Measurements from ENCODE around the gene IL13RA2. TPM values are rescaled to one million over a fixed set of nuclear protein-coding genes. Genes with fewer than 3 reads are reported as not detected.

Gene IL13RA2
- total RNA-seq, 1 experiment from 2014 or later: 8.1 TPM

- no peak overlapping the region for H3K9ac ChIP-seq (ENCODE audit: low read length)
- 0 out of 2 replicates have a peak, but pooled peaks cover 7% of the 10 kb centered on the region for H3K4me1 ChIP-seq (ENCODE audit: insufficient read depth, low read length)
- peak; percentile 45 for DNase-seq
- CTCF ChIA-PET: no interaction called here
- H3K36me3 ChIP-seq (ENCODE audit: low read depth, low read length): no peaks in the 10 kb centered on the region
- BruUV-seq (replicated peaks): no TSS peak
- no peak overlapping the region for H2AFZ ChIP-seq (ENCODE audit: low read length)
- intact Hi-C loops (cut with micrococcal nuclease): no loop called here
- H3K9me2 ChIP-seq (replicated peaks; ENCODE audit: low read length): no peaks in the 10 kb centered on the region
- TF ChIP-seq EZH2 (IDR thresholded peaks at IDR 0.05; ENCODE audit: low read length, unreplicated experiment): no peak
- TF ChIP-seq CTCF (conservative IDR thresholded peaks at IDR 0.05; ENCODE audit: low read depth, low read length): no peak
- H3K79me2 ChIP-seq (ENCODE audit: low read length): no peaks in the 10 kb centered on the region
- no peaks in the 10 kb centered on the region for H3F3A ChIP-seq (ENCODE audit: low read length, unreplicated experiment)
- no peak overlapping the region for H3K4me3 ChIP-seq (ENCODE audit: low read length)
- 0 out of 2 replicates have a peak overlapping the region, but pooled peaks have one; percentile 27 for H3K4me2 ChIP-seq (ENCODE audit: low read length)
- POLR2A ChIA-PET (ENCODE audit: unreplicated experiment): no interaction called here
- H3K27me3 ChIP-seq (ENCODE audit: low read length): no peaks in the 10 kb centered on the region
- no peaks in the 10 kb centered on the region for H4K20me1 ChIP-seq (ENCODE audit: low read length)
- H3K9me3 ChIP-seq (ENCODE audit: low read length): no peaks in the 10 kb centered on the region
- peak overlapping the region; percentile 43 for H3K27ac ChIP-seq (ENCODE audit: low read length)
- no peak for ATAC-seq
Measured at GRCh38 chrX:115058276-115058675, 40.9 kb upstream of the IL13RA2 start.

GRCh38 chrX:115054876-115055275, 37.5 kb upstream of the IL13RA2 start:
- no peak overlapping the region for H3K4me2 ChIP-seq (ENCODE audit: low read length)
- no peaks in the 10 kb centered on the region for H3K9me2 ChIP-seq (replicated peaks; ENCODE audit: low read length)
- no peak for ATAC-seq
- CTCF ChIA-PET: no interaction called here
- H4K20me1 ChIP-seq (ENCODE audit: low read length): no peaks in the 10 kb centered on the region
- POLR2A ChIA-PET (ENCODE audit: unreplicated experiment): no interaction called here
- H3K4me3 ChIP-seq (ENCODE audit: low read length): no peak overlapping the region
- 0 out of 2 replicates have a peak, but pooled peaks cover 7% of the 10 kb centered on the region for H3K4me1 ChIP-seq (ENCODE audit: insufficient read depth, low read length)
- no peak for DNase-seq
- no peaks in the 10 kb centered on the region for H3K79me2 ChIP-seq (ENCODE audit: low read length)
- no peak overlapping the region for H3K9ac ChIP-seq (ENCODE audit: low read length)
- H3K27me3 ChIP-seq (ENCODE audit: low read length): no peaks in the 10 kb centered on the region
- intact Hi-C loops (cut with micrococcal nuclease): no loop called here
- no peak overlapping the region for H3K27ac ChIP-seq (ENCODE audit: low read length)
- H2AFZ ChIP-seq (ENCODE audit: low read length): no peak overlapping the region
- H3F3A ChIP-seq (ENCODE audit: low read length, unreplicated experiment): no peaks in the 10 kb centered on the region
- TF ChIP-seq EZH2 (IDR thresholded peaks at IDR 0.05; ENCODE audit: low read length, unreplicated experiment): no peak
- no peak for TF ChIP-seq EZH2phosphoT487 (IDR thresholded peaks at IDR 0.05; ENCODE audit: borderline replicate concordance, low read length)
- no peak for TF ChIP-seq CTCF (conservative IDR thresholded peaks at IDR 0.05; ENCODE audit: low read depth, low read length)
- no peaks in the 10 kb centered on the region for H3K9me3 ChIP-seq (ENCODE audit: low read length)
- H3K36me3 ChIP-seq (ENCODE audit: low read depth, low read length): no peaks in the 10 kb centered on the region
- BruUV-seq (replicated peaks): no TSS peak

- BruUV-seq (replicated peaks): no TSS peak
- H3K9ac ChIP-seq (ENCODE audit: low read length): no peak overlapping the region
- H3K4me2 ChIP-seq (ENCODE audit: low read length): no peak overlapping the region
- H3K27me3 ChIP-seq (ENCODE audit: low read length): no peaks in the 10 kb centered on the region
- DNase-seq (no peak), ATAC-seq (no peak)
- intact Hi-C loops (cut with micrococcal nuclease): no loop called here
- no peaks in the 10 kb centered on the region for H4K20me1 ChIP-seq (ENCODE audit: low read length)
- H3K4me1 ChIP-seq (ENCODE audit: insufficient read depth, low read length): 0 out of 2 replicates have a peak, but pooled peaks cover 2% of the 10 kb centered on the region
- H3K79me2 ChIP-seq (ENCODE audit: low read length): no peaks in the 10 kb centered on the region
- H2AFZ ChIP-seq (ENCODE audit: low read length): no peak overlapping the region
- H3K36me3 ChIP-seq (ENCODE audit: low read depth, low read length): no peaks in the 10 kb centered on the region
- POLR2A ChIA-PET (ENCODE audit: unreplicated experiment): no interaction called here
- CTCF ChIA-PET: no interaction called here
- no peaks in the 10 kb centered on the region for H3K9me2 ChIP-seq (replicated peaks; ENCODE audit: low read length)
- H3F3A ChIP-seq (ENCODE audit: low read length, unreplicated experiment): no peaks in the 10 kb centered on the region
- H3K4me3 ChIP-seq (ENCODE audit: low read length): no peak overlapping the region
- no peak overlapping the region for H3K27ac ChIP-seq (ENCODE audit: low read length)
- no peaks in the 10 kb centered on the region for H3K9me3 ChIP-seq (ENCODE audit: low read length)
- TF ChIP-seq EZH2phosphoT487 (IDR thresholded peaks at IDR 0.05; ENCODE audit: borderline replicate concordance, low read length) (no peak), EZH2 (IDR thresholded peaks at IDR 0.05; ENCODE audit: low read length, unreplicated experiment) (no peak), CTCF (conservative IDR thresholded peaks at IDR 0.05; ENCODE audit: low read depth, low read length) (no peak)
Measured at GRCh38 chrX:115053223-115053622, 35.8 kb upstream of the IL13RA2 start.
